Activated CD8-positive, alpha-beta T cell treated with anti-CD3 and anti-CD28 coated beads for 36 hours (primary cell): ENCODE measurements around the gene RAPGEF5. TPM values are rescaled to one million over a fixed set of nuclear protein-coding genes. Genes with fewer than 3 reads are reported as not detected.

Experiments
- ATAC-seq: fragments of 200-7000 bp; cut with Tn5 transposase; one replicate; pipeline ENCODE4 v1.10.0; 2021; ENCODE audit warnings: mild to moderate bottlenecking, moderate library complexity
- CTCF ChIA-PET: fragments of 350-600 bp; sonication (Branson Sonifier 250); formaldehyde crosslinking; loops from one replicate; lab custom pipeline; 2021; ENCODE audit warnings: antibody characterized with exemption; lab: Charles Lee
- POLR2A ChIA-PET: fragments of 350-600 bp; sonication (Branson Sonifier 250); formaldehyde crosslinking; loops from one replicate; lab custom pipeline; 2021; ENCODE audit warnings: antibody characterized with exemption; lab: Charles Lee
- DNase-seq: peaks from one replicate; pipeline ENCODE4 v3.0.0-alpha.2; 2020
- H3K27ac Mint-ChIP-seq: one replicate; pipeline ENCODE4 v1.8.0; 2021; ENCODE audit warnings: mild to moderate bottlenecking, mixed read lengths
- H3K27me3 Mint-ChIP-seq: one replicate; pipeline ENCODE4 v1.8.0; 2021; ENCODE audit warnings: mixed read lengths
- H3K36me3 Mint-ChIP-seq: one replicate; pipeline ENCODE4 v1.8.0; 2021; ENCODE audit warnings: low read depth, mixed read lengths
- H3K4me1 Mint-ChIP-seq: one replicate; pipeline ENCODE4 v1.8.0; 2021; ENCODE audit warnings: low read depth, mixed read lengths
- H3K4me3 Mint-ChIP-seq: one replicate; pipeline ENCODE4 v1.8.0; 2021; ENCODE audit warnings: mild to moderate bottlenecking, moderate library complexity, mixed read lengths
- H3K9me3 Mint-ChIP-seq: one replicate; pipeline ENCODE4 v1.8.0; 2021; ENCODE audit warnings: mixed read lengths
- intact Hi-C: fragments of 100-400 bp; cut with micrococcal nuclease; formaldehyde crosslinking; loops from one replicate; pipeline ENCODE4 v1.10.0; 2022
- total RNA-seq, 2 experiments: library from RNA; stranded (reverse); gene quantifications; one replicate each; pipeline ENCODE4 v1.2.3, GENCODE V29; 2021
- TF ChIP-seq, protein P1 (sequence below): fragments of 200-600 bp; IDR thresholded peaks from one replicate; pipeline ENCODE4 v1.8.0; 2022; ENCODE audit warnings: antibody characterized with exemption, mild to moderate bottlenecking

RAPGEF5 gene
- total RNA-seq, 2 experiments from 2014 or later = 0.92 to 0.99 TPM

DNA sequence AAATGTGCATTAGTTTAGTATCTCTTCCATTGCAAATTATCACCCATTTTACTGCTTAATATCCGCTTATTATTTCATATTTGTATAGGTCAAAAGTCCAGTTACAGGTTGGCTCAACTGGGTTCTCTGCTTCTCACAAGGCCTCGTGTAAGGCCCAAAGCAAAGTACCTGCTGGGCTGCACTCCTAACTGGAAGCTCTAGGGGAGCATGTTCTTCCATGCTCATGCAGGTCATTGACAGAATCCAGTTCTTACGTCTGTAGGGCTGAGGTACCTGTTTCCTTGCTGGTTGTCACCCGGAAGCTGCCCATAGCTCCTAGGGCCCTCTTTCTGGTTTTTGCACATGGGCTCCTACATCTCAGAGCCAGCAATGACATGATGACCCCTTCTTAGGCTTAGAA, 79.6 kb downstream of the RAPGEF5 start:
- TF ChIP-seq, protein P1, sequence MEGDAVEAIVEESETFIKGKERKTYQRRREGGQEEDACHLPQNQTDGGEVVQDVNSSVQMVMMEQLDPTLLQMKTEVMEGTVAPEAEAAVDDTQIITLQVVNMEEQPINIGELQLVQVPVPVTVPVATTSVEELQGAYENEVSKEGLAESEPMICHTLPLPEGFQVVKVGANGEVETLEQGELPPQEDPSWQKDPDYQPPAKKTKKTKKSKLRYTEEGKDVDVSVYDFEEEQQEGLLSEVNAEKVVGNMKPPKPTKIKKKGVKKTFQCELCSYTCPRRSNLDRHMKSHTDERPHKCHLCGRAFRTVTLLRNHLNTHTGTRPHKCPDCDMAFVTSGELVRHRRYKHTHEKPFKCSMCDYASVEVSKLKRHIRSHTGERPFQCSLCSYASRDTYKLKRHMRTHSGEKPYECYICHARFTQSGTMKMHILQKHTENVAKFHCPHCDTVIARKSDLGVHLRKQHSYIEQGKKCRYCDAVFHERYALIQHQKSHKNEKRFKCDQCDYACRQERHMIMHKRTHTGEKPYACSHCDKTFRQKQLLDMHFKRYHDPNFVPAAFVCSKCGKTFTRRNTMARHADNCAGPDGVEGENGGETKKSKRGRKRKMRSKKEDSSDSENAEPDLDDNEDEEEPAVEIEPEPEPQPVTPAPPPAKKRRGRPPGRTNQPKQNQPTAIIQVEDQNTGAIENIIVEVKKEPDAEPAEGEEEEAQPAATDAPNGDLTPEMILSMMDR = no peak
- intact Hi-C loops = no loop called here
- Mint-ChIP-seq H3K27ac (no peak overlapping the region), H3K4me3 (no peak overlapping the region), H3K36me3 (no peaks in the 10 kb centered on the region), H3K9me3 (no peaks in the 10 kb centered on the region), H3K4me1 (no peaks in the 10 kb centered on the region), H3K27me3 (peaks cover 5% of the 10 kb centered on the region)
- CTCF ChIA-PET = no interaction called here
- ATAC-seq (no peak), DNase-seq (no peak)
- POLR2A ChIA-PET = no interaction called here

DNA sequence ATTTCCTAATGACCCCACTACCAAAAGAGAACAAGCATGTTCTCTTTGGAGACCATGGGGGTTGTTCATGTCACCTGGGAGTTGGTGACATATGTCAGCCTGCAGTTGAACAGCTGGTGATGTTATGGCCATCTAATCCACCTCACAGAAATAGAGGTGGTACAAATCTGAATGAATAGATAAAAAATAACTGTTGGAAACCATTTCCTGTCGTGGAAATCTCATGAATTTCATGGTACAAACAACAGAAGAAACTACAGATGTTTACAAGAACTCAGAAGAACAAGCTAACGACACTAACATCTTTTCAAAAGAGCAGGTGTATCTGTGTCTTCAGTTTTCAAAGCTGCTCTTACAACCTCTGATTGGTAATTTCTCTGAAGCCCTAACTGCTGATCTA, 81.3 kb downstream of the RAPGEF5 start:
- DNase-seq (no peak), ATAC-seq (no peak)
- Mint-ChIP-seq H3K4me1 (no peaks in the 10 kb centered on the region), H3K36me3 (no peaks in the 10 kb centered on the region), H3K27ac (no peak overlapping the region), H3K9me3 (no peaks in the 10 kb centered on the region), H3K4me3 (no peak overlapping the region), H3K27me3 (peaks cover 4% of the 10 kb centered on the region)
- TF ChIP-seq, protein P1 = no peak
- CTCF ChIA-PET = no interaction called here
- POLR2A ChIA-PET = no interaction called here
- intact Hi-C loops = no loop called here

- Mint-ChIP-seq H3K27ac (no peak overlapping the region), H3K27me3 (peaks cover 4% of the 10 kb centered on the region), H3K4me1 (peaks cover 9% of the 10 kb centered on the region), H3K9me3 (no peaks in the 10 kb centered on the region), H3K36me3 (no peaks in the 10 kb centered on the region), H3K4me3 (no peak overlapping the region)
- ATAC-seq (no peak), DNase-seq (no peak)
- POLR2A ChIA-PET = no interaction called here
- TF ChIP-seq, protein P1 = no peak
- CTCF ChIA-PET = interaction anchor here (0.6 kb wide), 1 partner anchor 37 kb away, joined by 3 read pairs; no protein-coding TSS in a partner anchor
- intact Hi-C loops = no loop called here
Observed at GRCh38 chr7:22271311-22271710, 85.6 kb downstream of the RAPGEF5 start.

DNA sequence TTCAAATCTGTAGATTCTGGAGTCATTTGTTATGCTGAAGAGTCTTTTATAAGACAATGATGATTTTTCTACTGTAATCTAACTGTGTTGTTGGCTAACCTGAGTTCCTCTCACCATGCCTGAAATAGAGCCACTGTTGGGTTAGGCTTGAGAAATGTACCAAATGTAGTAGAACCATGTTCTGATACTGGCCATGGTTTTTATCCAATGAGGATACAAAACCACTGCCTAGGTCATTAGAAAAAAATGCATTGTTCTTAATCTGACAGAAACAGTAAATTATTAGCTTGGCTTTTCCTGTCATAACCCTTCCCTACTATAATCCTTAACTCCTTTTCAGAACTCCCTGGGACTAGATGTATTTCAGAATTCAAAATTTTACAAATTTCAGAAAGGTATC, 86.6 kb downstream of the RAPGEF5 start:
- CTCF ChIA-PET = no interaction called here
- no peak overlapping the region for H3K27ac Mint-ChIP-seq

DNA sequence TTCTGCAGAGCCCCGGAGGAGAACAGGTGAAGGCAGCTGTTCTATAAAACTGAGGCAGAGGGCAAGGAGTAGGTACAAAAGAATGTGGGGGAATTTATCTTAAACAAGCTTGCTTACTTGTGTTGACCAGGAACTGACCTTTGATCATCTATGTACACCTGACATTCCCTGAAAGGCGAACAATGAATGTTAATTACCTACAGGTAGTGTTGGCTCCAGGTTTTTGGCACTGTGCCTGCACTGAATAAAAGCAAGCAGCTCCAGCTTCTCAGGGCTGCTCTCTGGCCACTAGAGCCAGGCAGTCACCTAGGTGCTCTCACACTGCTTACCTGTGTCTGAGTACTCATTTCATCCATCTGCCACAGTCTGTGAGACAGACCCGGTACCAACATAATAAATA, 87.0 kb downstream of the RAPGEF5 start:
- TF ChIP-seq, protein P1 = no peak
- H3K4me1 Mint-ChIP-seq = peaks cover 9% of the 10 kb centered on the region
- no peak overlapping the region for H3K27ac Mint-ChIP-seq
- ChIA-PET CTCF (interaction anchor here (1.3 kb wide), 1 partner anchor 220 kb away, joined by 4 read pairs; no protein-coding TSS in a partner anchor), POLR2A (no interaction called here)
- H3K9me3 Mint-ChIP-seq = no peaks in the 10 kb centered on the region
- no peaks in the 10 kb centered on the region for H3K36me3 Mint-ChIP-seq
- ATAC-seq (no peak), DNase-seq (no peak)
- peaks cover 4% of the 10 kb centered on the region for H3K27me3 Mint-ChIP-seq
- no peak overlapping the region for H3K4me3 Mint-ChIP-seq
- intact Hi-C loops = no loop called here

More for the DNA sequence above, 86.6 kb downstream of the RAPGEF5 start:
- H3K27me3 Mint-ChIP-seq = peaks cover 4% of the 10 kb centered on the region
- H3K36me3 Mint-ChIP-seq = no peaks in the 10 kb centered on the region
- intact Hi-C loops = no loop called here
- peaks cover 9% of the 10 kb centered on the region for H3K4me1 Mint-ChIP-seq
- ATAC-seq (no peak), DNase-seq (no peak)
- POLR2A ChIA-PET = no interaction called here
- TF ChIP-seq, protein P1 = no peak
- no peaks in the 10 kb centered on the region for H3K9me3 Mint-ChIP-seq
- no peak overlapping the region for H3K4me3 Mint-ChIP-seq
